KMS-11 (cell line): ENCODE data around the gene KIR3DL3.
"Not testable (repeated sequence)": the region's sequence is repeated elsewhere in the genome, so short reads cannot be mapped to it uniquely, and the experiment has no call there.

Source experiments
- H2AFZ ChIP-seq: fragments of 200-600 bp; sonication (generic); 2 replicates; pipeline ENCODE4 v1.6.1; 2016; ENCODE audit warnings: antibody characterized with exemption, mixed run types, low read depth
- H3K27ac ChIP-seq: fragments of 200-600 bp; sonication (generic); 2 replicates; pipeline ENCODE4 v1.6.1; 2016; ENCODE audit warnings: mild to moderate bottlenecking, mixed run types
- H3K27me3 ChIP-seq: fragments of 200-600 bp; sonication (generic); 2 replicates; pipeline ENCODE4 v1.6.1; 2017; ENCODE audit warnings: mild to moderate bottlenecking, low read depth, mixed run types, moderate library complexity; ENCODE audit not compliant: insufficient read depth
- H3K36me3 ChIP-seq: fragments of 200-600 bp; sonication (generic); 2 replicates; pipeline ENCODE4 v1.6.1; 2017; ENCODE audit warnings: mild to moderate bottlenecking, mixed run types; ENCODE audit not compliant: insufficient read depth
- H3K4me1 ChIP-seq: fragments of 200-600 bp; sonication (generic); 2 replicates; pipeline ENCODE4 v1.6.1; 2016; ENCODE audit warnings: mild to moderate bottlenecking, low read depth, mixed run types; ENCODE audit not compliant: poor library complexity, severe bottlenecking
- H3K4me2 ChIP-seq: fragments of 200-600 bp; sonication (generic); 2 replicates; pipeline ENCODE4 v1.7.0; 2016; ENCODE audit warnings: mild to moderate bottlenecking, mixed run types
- H3K4me3 ChIP-seq: fragments of 200-600 bp; sonication (generic); IDR thresholded peaks from 2 replicates; pipeline ENCODE4 v1.6.1; 2017; ENCODE audit warnings: low read depth, low read length, mixed read lengths; ENCODE audit not compliant: insufficient read depth
- H3K79me2 ChIP-seq: fragments of 200-600 bp; sonication (generic); 2 replicates; pipeline ENCODE4 v1.6.1; 2016; ENCODE audit warnings: low read depth, mixed run types; ENCODE audit not compliant: insufficient read depth
- H3K9ac ChIP-seq: fragments of 200-600 bp; sonication (generic); 2 replicates; pipeline ENCODE4 v1.6.1; 2016; ENCODE audit warnings: mild to moderate bottlenecking, mixed run types
- H4K20me1 ChIP-seq: fragments of 200-600 bp; sonication (generic); 2 replicates; pipeline ENCODE4 v1.6.1; 2016; ENCODE audit warnings: mild to moderate bottlenecking, mixed run types; ENCODE audit not compliant: insufficient read depth

The KIR3DL3 gene

GRCh38 chr19:54782916-54783315 is 58.7 kb downstream of the KIR3DL3 start:
- not testable (repeated sequence) for H3K4me1 ChIP-seq, H3K36me3 ChIP-seq, H3K4me3 ChIP-seq, H3K4me2 ChIP-seq, H4K20me1 ChIP-seq, H3K9ac ChIP-seq, H2AFZ ChIP-seq, H3K27ac ChIP-seq, H3K79me2 ChIP-seq
- peaks cover 10% of the 10 kb centered on the region; the same call in 1 of the 2 replicates for H3K27me3 ChIP-seq
